SK-N-SH (cell line): ENCODE measurements around the gene OTUD5. TPM values are rescaled to one million over a fixed set of nuclear protein-coding genes. Genes with fewer than 3 reads are reported as not detected.

Source experiments
- CTCF ChIA-PET: fragments of 300-600, 350-600 bp; formaldehyde crosslinking; extraction: SDS; loops from one replicate; lab custom pipeline; 2021; lab: Yijun Ruan, JAX
- POLR2A ChIA-PET: fragments of 350-600 bp; sonication (Branson Sonifier 250); formaldehyde crosslinking; extraction: SDS; loops from one replicate; lab custom pipeline; 2020; ENCODE audit warnings: antibody characterized with exemption, inconsistent platforms; lab: Yijun Ruan, JAX
- DNase-seq: peaks from one replicate; pipeline ENCODE4 v3.0.0; 2012
- H2AFZ ChIP-seq: fragments of 200-600 bp; sonication (generic); 2 replicates; pipeline ENCODE4 v1.8.1; 2016; ENCODE audit warnings: antibody characterized with exemption, mild to moderate bottlenecking, low read depth
- H3F3A ChIP-seq: fragments of 200-600 bp; sonication (generic); replicated peaks from 2 replicates; pipeline ENCODE3; 2016; ENCODE audit warnings: antibody characterized with exemption, mild to moderate bottlenecking; ENCODE audit not compliant: insufficient read depth
- H3K27ac ChIP-seq, 2 experiments: fragments of 200-500 bp in 1 of 2; fragments of 200-600 bp in 1 of 2; sonication (Bioruptor generic) in 1 of 2; sonication (generic), shearing (Covaris generic) in 1 of 2; 2 replicates each; pipeline versions ENCODE4 v1.5.1 to v1.6.1; 2014 to 2016; ENCODE audit warnings: low read depth in 2 of 2, inconsistent platforms in 1 of 2, low read length in 1 of 2, mild to moderate bottlenecking in 1 of 2, mixed read lengths in 1 of 2
- H3K27me3 ChIP-seq: fragments of 200-600 bp; sonication (generic), shearing (Covaris generic); 2 replicates; pipeline ENCODE4 v1.6.1; 2016; ENCODE audit warnings: mixed run types; ENCODE audit not compliant: insufficient read depth
- H3K36me3 ChIP-seq, 2 experiments: fragments of 200-500 bp in 1 of 2; fragments of 200-600 bp in 1 of 2; sonication (Bioruptor generic) in 1 of 2; sonication (generic) in 1 of 2; replicated peaks in 1 of 2; 2 replicates each; pipeline versions ENCODE3 to v1.5.1; 2014 to 2016; ENCODE audit warnings: low read length in 1 of 2, mild to moderate bottlenecking in 1 of 2; ENCODE audit not compliant: insufficient read depth in 2 of 2, control insufficient read depth in 1 of 2
- H3K4me1 ChIP-seq, 2 experiments: fragments of 200-500 bp in 1 of 2; fragments of 200-600 bp in 1 of 2; sonication (Bioruptor generic) in 1 of 2; sonication (generic), shearing (Covaris generic) in 1 of 2; 2 replicates each; pipeline versions ENCODE4 v1.5.1 to v1.6.1; 2014 to 2016; ENCODE audit warnings: low read depth in 1 of 2, low read length in 1 of 2, mixed run types in 1 of 2; ENCODE audit not compliant: insufficient read depth in 2 of 2, control insufficient read depth in 1 of 2
- H3K4me2 ChIP-seq: fragments of 200-600 bp; sonication (generic), shearing (Covaris generic); 2 replicates; pipeline ENCODE4 v1.6.1; 2017; ENCODE audit warnings: mixed run types
- H3K4me3 ChIP-seq, 2 experiments: fragments of 200-500 bp in 1 of 2; fragments of 200-600 bp in 1 of 2; sonication (Bioruptor generic) in 1 of 2; sonication (generic), shearing (Covaris generic) in 1 of 2; 2 replicates each; pipeline versions ENCODE4 v1.5.1 to v1.8.1; 2014 to 2016; ENCODE audit warnings: low read depth in 2 of 2, inconsistent platforms in 1 of 2, low read length in 1 of 2, mild to moderate bottlenecking in 1 of 2, mixed read lengths in 1 of 2, moderate library complexity in 1 of 2
- H3K79me2 ChIP-seq: fragments of 200-600 bp; sonication (generic); 2 replicates; pipeline ENCODE4 v1.8.1; 2017; ENCODE audit warnings: mild to moderate bottlenecking; ENCODE audit not compliant: insufficient read depth
- H3K9ac ChIP-seq: fragments of 200-600 bp; sonication (generic); 2 replicates; pipeline ENCODE4 v1.6.1; 2017; ENCODE audit warnings: mixed run types
- H3K9me2 ChIP-seq: fragments of 200-600 bp; sonication (generic); 2 replicates; pipeline ENCODE4 v1.6.1; 2017; ENCODE audit warnings: mixed run types
- H3K9me3 ChIP-seq: fragments of 200-600 bp; sonication (generic); 2 replicates; pipeline ENCODE4 v1.6.1; 2017; ENCODE audit warnings: mixed run types, mild to moderate bottlenecking, moderate library complexity
- H4K20me1 ChIP-seq: fragments of 200-600 bp; sonication (generic); 2 replicates; pipeline ENCODE4 v1.6.1; 2017; ENCODE audit warnings: mild to moderate bottlenecking, mixed run types; ENCODE audit not compliant: insufficient read depth
- CHD2 ChIP-seq: fragments of 150-350 bp; IDR thresholded peaks from 2 replicates; pipeline ENCODE4 v1.6.1; 2018; ENCODE audit warnings: low read length; ENCODE audit not compliant: partially characterized antibody
- CTCF ChIP-seq: fragments of 200-600 bp; sonication (generic); IDR thresholded peaks from 2 replicates; pipeline ENCODE4 v1.6.1; 2017; ENCODE audit warnings: antibody characterized with exemption, mild to moderate bottlenecking, moderate library complexity
- ELF1 ChIP-seq: IDR thresholded peaks from 2 replicates; pipeline ENCODE4 v1.4.0; 2012
- EZH2phosphoT487 ChIP-seq: fragments of 200-600 bp; sonication (generic); IDR thresholded peaks from 2 replicates; pipeline ENCODE4 v1.6.1; 2017; ENCODE audit warnings: low read depth, mixed run types, mild to moderate bottlenecking, antibody characterized with exemption, moderate library complexity, borderline replicate concordance
- FOSL2 ChIP-seq: IDR thresholded peaks from 2 replicates; pipeline ENCODE4 v1.4.0; 2012; ENCODE audit warnings: low read depth, mild to moderate bottlenecking, moderate library complexity, borderline replicate concordance
- FOXM1 ChIP-seq: IDR thresholded peaks from 2 replicates; pipeline ENCODE4 v1.4.0; 2012; ENCODE audit warnings: low read depth, mild to moderate bottlenecking
- GATA2 ChIP-seq: sonication (generic); formaldehyde crosslinking; IDR thresholded peaks from 2 replicates; pipeline ENCODE4 v1.5.0; 2020; ENCODE audit warnings: mild to moderate bottlenecking, missing genetic modification reagents
- IRF3 ChIP-seq: fragments of 150-350 bp; IDR thresholded peaks from 2 replicates; pipeline ENCODE4 v1.6.1; 2016; ENCODE audit warnings: mild to moderate bottlenecking, low read depth, low read length
- MXI1 ChIP-seq: IDR thresholded peaks from 2 replicates; pipeline ENCODE4 v1.6.1; 2012; ENCODE audit warnings: mild to moderate bottlenecking, low read depth, low read length, improper control_type of control experiment
- NRF1 ChIP-seq: IDR thresholded peaks from 2 replicates; pipeline ENCODE4 v1.6.1; 2012; ENCODE audit warnings: low read depth, mild to moderate bottlenecking, low read length
- PBX3 ChIP-seq: IDR thresholded peaks from 2 replicates; pipeline ENCODE4; 2012
- RAD21 ChIP-seq: IDR thresholded peaks from 2 replicates; pipeline ENCODE4 v1.6.1; 2012; ENCODE audit warnings: mild to moderate bottlenecking, low read length
- RCOR1 ChIP-seq: fragments of 150-350 bp; IDR thresholded peaks from 2 replicates; pipeline ENCODE4 v1.6.1; 2017; ENCODE audit warnings: antibody characterized with exemption, low read length
- REST ChIP-seq: IDR thresholded peaks from 2 replicates; pipeline ENCODE4 v1.6.1; 2012; ENCODE audit warnings: mild to moderate bottlenecking, low read depth, low read length, moderate library complexity
- RFX5 ChIP-seq: IDR thresholded peaks from 2 replicates; pipeline ENCODE4 v1.6.1; 2012; ENCODE audit warnings: mild to moderate bottlenecking, improper control_type of control experiment, low read length
- SMC3 ChIP-seq: IDR thresholded peaks from 2 replicates; pipeline ENCODE4 v1.6.1; 2012; ENCODE audit warnings: low read depth, low read length, improper control_type of control experiment
- TCF12 ChIP-seq: IDR thresholded peaks from 2 replicates; pipeline ENCODE4 v1.4.0; 2012
- TEAD4 ChIP-seq: IDR thresholded peaks from 2 replicates; pipeline ENCODE4 v1.4.0; 2012; ENCODE audit warnings: mild to moderate bottlenecking, borderline replicate concordance; ENCODE audit not compliant: insufficient read depth
- USF2 ChIP-seq: fragments of 150-350 bp; IDR thresholded peaks from 2 replicates; pipeline ENCODE4 v1.6.1; 2017; ENCODE audit warnings: antibody characterized with exemption, low read length, low read depth, borderline replicate concordance
- ZBTB33 ChIP-seq: IDR thresholded peaks from 2 replicates; pipeline ENCODE4 v1.4.0; 2012; ENCODE audit warnings: low read depth, borderline replicate concordance
- WGBS: methylation state at CpG from one replicate; pipeline ENCODE4 v1.1.6; 2017; ENCODE audit warnings: low lambda C conversion rate; 5-methylcytosine and 5-hydroxymethylcytosine counted together
- polyA plus RNA-seq, 3 experiments: library from polyadenylated mRNA; depleted of rRNA; stranded (reverse); fragments of >200 nt; gene quantifications; 2 replicates each; pipeline ENCODE4 v1.2.3, GENCODE V29; 2012

Gene OTUD5
- polyA plus RNA-seq, 1 of the 3 experiments (the other 2 are of a cell fraction): 90.4 TPM

GRCh38 chrX:48883729-48884128 lies 73.7 kb downstream of the OTUD5 start:
- H3K4me2 ChIP-seq: no peak overlapping the region
- no peaks in the 10 kb centered on the region for H3K36me3 ChIP-seq
- WGBS: 11% methylated on average over 10 of the region's 10 CpGs
- no peaks in the 10 kb centered on the region for H3K79me2 ChIP-seq
- H3K27me3 ChIP-seq: peaks cover 28% of the 10 kb centered on the region; the same call in 1 of the 2 replicates
- POLR2A ChIA-PET: no interaction called here
- H2AFZ ChIP-seq: no peak overlapping the region
- H3K4me1 ChIP-seq: no peaks in the 10 kb centered on the region
- CTCF ChIA-PET: interaction anchor here (1.1 to 1.2 kb wide), 2 partner anchors 10 to 955 kb away, joined by 3 read pairs; no protein-coding TSS in a partner anchor
- no peaks in the 10 kb centered on the region for H3K9me2 ChIP-seq
- peak; percentile 8 for DNase-seq
- no peaks in the 10 kb centered on the region for H4K20me1 ChIP-seq
- H3K9me3 ChIP-seq: no peaks in the 10 kb centered on the region
- no peak for TF ChIP-seq FOXM1
- no peak for TF ChIP-seq MXI1
- no peak for TF ChIP-seq GATA2 (CRISPR knock-in tag)
- no peak for TF ChIP-seq SMC3
- no peak for TF ChIP-seq TCF12
- TF ChIP-seq TEAD4: no peak
- TF ChIP-seq USF2: no peak
- no peak for TF ChIP-seq RCOR1
- no peak for TF ChIP-seq REST
- no peak for TF ChIP-seq FOSL2
- TF ChIP-seq NRF1: no peak
- TF ChIP-seq RFX5: no peak
- TF ChIP-seq ZBTB33: no peak
- no peak for TF ChIP-seq EZH2phosphoT487
- no peak for TF ChIP-seq RAD21
- TF ChIP-seq IRF3: no peak
- TF ChIP-seq PBX3: no peak
- TF ChIP-seq ELF1: no peak
- TF ChIP-seq CHD2: no peak
- no peak for TF ChIP-seq CTCF
- H3K9ac ChIP-seq: no peak overlapping the region
- no peak overlapping the region for H3K4me3 ChIP-seq
- no peak overlapping the region for H3K27ac ChIP-seq
- H3F3A ChIP-seq: no peaks in the 10 kb centered on the region
